WERI-Rb-1 (cell line): ENCODE measurements around the gene AOPEP.

Experiments
- DNase-seq: peaks from one replicate; pipeline ENCODE4 v3.0.0-alpha.2; 2020
- H3K27ac ChIP-seq: fragments of 250-450 bp; sonication (Bioruptor Pico); 2 replicates; pipeline ENCODE4 v1.5.1; 2020; ENCODE audit warnings: mild to moderate bottlenecking, moderate library complexity
- H3K27me3 ChIP-seq: fragments of 250-450 bp; sonication (Bioruptor Pico); 2 replicates; pipeline ENCODE4 v1.5.1; 2021; ENCODE audit warnings: mild to moderate bottlenecking, low read depth, moderate library complexity; ENCODE audit not compliant: insufficient read depth, severe bottlenecking
- H3K36me3 ChIP-seq: fragments of 250-450 bp; sonication (Bioruptor Pico); 2 replicates; pipeline ENCODE4 v1.5.1; 2020; ENCODE audit warnings: mild to moderate bottlenecking, moderate library complexity
- H3K4me3 ChIP-seq: 2 replicates; pipeline ENCODE4 v1.5.1; 2011; ENCODE audit warnings: low read depth, mild to moderate bottlenecking, control low read depth, low read length
- H3K9me3 ChIP-seq: fragments of 250-450 bp; sonication (Bioruptor Pico); 2 replicates; pipeline ENCODE4 v1.5.1; 2021; ENCODE audit warnings: mild to moderate bottlenecking, moderate library complexity; ENCODE audit not compliant: severe bottlenecking
- CTCF ChIP-seq: IDR thresholded peaks from 2 replicates; pipeline ENCODE4 v1.5.1; 2011; ENCODE audit warnings: low read depth, mild to moderate bottlenecking, control low read depth, inconsistent platforms, low read length

Gene AOPEP

GRCh38 chr9:95026148-95026524 lies 299.6 kb downstream of the AOPEP start:
- Histone ChIP-seq H3K27ac (no peak overlapping the region), H3K4me3 (no peak overlapping the region), H3K9me3 (no peaks in the 10 kb centered on the region), H3K36me3 (peaks cover 35% of the 10 kb centered on the region), H3K27me3 (no peaks in the 10 kb centered on the region)
- no peak for TF ChIP-seq CTCF
- no peak for DNase-seq

- Histone ChIP-seq H3K4me3 (no peak overlapping the region), H3K27me3 (no peaks in the 10 kb centered on the region), H3K36me3 (peaks cover 24% of the 10 kb centered on the region), H3K27ac (no peak overlapping the region), H3K9me3 (no peaks in the 10 kb centered on the region)
- no peak for DNase-seq
- no peak for TF ChIP-seq CTCF
Observed at GRCh38 chr9:95027914-95028852, 301.7 kb downstream of the AOPEP start.

- Histone ChIP-seq H3K9me3 (no peaks in the 10 kb centered on the region), H3K36me3 (peaks cover 24% of the 10 kb centered on the region), H3K27me3 (no peaks in the 10 kb centered on the region), H3K4me3 (no peak overlapping the region), H3K27ac (no peak overlapping the region)
- no peak for DNase-seq
- no peak for TF ChIP-seq CTCF
Observed at GRCh38 chr9:95028853-95029219, 302.3 kb downstream of the AOPEP start.

- no peak for TF ChIP-seq CTCF
- Histone ChIP-seq H3K27me3 (no peaks in the 10 kb centered on the region), H3K4me3 (no peak overlapping the region), H3K9me3 (no peaks in the 10 kb centered on the region), H3K36me3 (peaks cover 22% of the 10 kb centered on the region), H3K27ac (no peak overlapping the region)
- DNase-seq: no peak
Observed at GRCh38 chr9:95029288-95029687, 302.8 kb downstream of the AOPEP start.

- Histone ChIP-seq H3K27ac (no peak overlapping the region), H3K36me3 (peaks cover 21% of the 10 kb centered on the region)
Observed at GRCh38 chr9:95029720-95030119, 303.2 kb downstream of the AOPEP start.

More at GRCh38 chr9:95029720-95030119, 303.2 kb downstream of the AOPEP start:
- no peak for TF ChIP-seq CTCF
- no peaks in the 10 kb centered on the region for H3K9me3 ChIP-seq
- no peaks in the 10 kb centered on the region for H3K27me3 ChIP-seq
- no peak for DNase-seq
- H3K4me3 ChIP-seq: no peak overlapping the region
